Measurements from ENCODE around the gene CTNND2.

Gene CTNND2

GRCh38 chr5:11857391-11857790 is 46.9 kb downstream of the CTNND2 start:
- H3K4me3 ChIP-seq (ENCODE audit: low read depth, low read length): no peak overlapping the region
- H3K9me3 ChIP-seq: no peaks in the 10 kb centered on the region
- no peak for TF ChIP-seq CTCF (IDR thresholded peaks at IDR 0.05; ENCODE audit: low read depth, low read length)
- no peak for DNase-seq
- H3K27me3 ChIP-seq: no peaks in the 10 kb centered on the region
- no peaks in the 10 kb centered on the region for H3K4me1 ChIP-seq
- H3K36me3 ChIP-seq: no peaks in the 10 kb centered on the region

- no peaks in the 10 kb centered on the region for H3K4me1 ChIP-seq
Measured at GRCh38 chr5:11854936-11855335, 49.3 kb downstream of the CTNND2 start.

GRCh38 chr5:11853796-11854195 is 50.5 kb downstream of the CTNND2 start:
- no peak for TF ChIP-seq CTCF (IDR thresholded peaks at IDR 0.05; ENCODE audit: low read depth, low read length)
- no peak overlapping the region for H3K4me3 ChIP-seq (ENCODE audit: low read depth, low read length)
- H3K36me3 ChIP-seq: no peaks in the 10 kb centered on the region
- H3K4me1 ChIP-seq: no peaks in the 10 kb centered on the region
- no peaks in the 10 kb centered on the region for H3K27me3 ChIP-seq
- no peaks in the 10 kb centered on the region for H3K9me3 ChIP-seq
- DNase-seq: no peak

More at GRCh38 chr5:11854936-11855335, 49.3 kb downstream of the CTNND2 start:
- no peak for TF ChIP-seq CTCF (IDR thresholded peaks at IDR 0.05; ENCODE audit: low read depth, low read length)
- no peaks in the 10 kb centered on the region for H3K36me3 ChIP-seq
- H3K4me3 ChIP-seq (ENCODE audit: low read depth, low read length): no peak overlapping the region
- no peaks in the 10 kb centered on the region for H3K9me3 ChIP-seq
- H3K27me3 ChIP-seq: no peaks in the 10 kb centered on the region
- no peak for DNase-seq

GRCh38 chr5:11853140-11853539 is 51.1 kb downstream of the CTNND2 start:
- H3K27me3 ChIP-seq: no peaks in the 10 kb centered on the region
- DNase-seq: no peak
- H3K9me3 ChIP-seq: no peaks in the 10 kb centered on the region
- H3K4me3 ChIP-seq (ENCODE audit: low read depth, low read length): no peak overlapping the region
- no peak for TF ChIP-seq CTCF (IDR thresholded peaks at IDR 0.05; ENCODE audit: low read depth, low read length)
- no peaks in the 10 kb centered on the region for H3K4me1 ChIP-seq
- no peaks in the 10 kb centered on the region for H3K36me3 ChIP-seq

GRCh38 chr5:11852717-11853087 is 51.5 kb downstream of the CTNND2 start:
- no peaks in the 10 kb centered on the region for H3K27me3 ChIP-seq
- DNase-seq: no peak

More at GRCh38 chr5:11852717-11853087, 51.5 kb downstream of the CTNND2 start:
- H3K4me1 ChIP-seq: no peaks in the 10 kb centered on the region
- H3K4me3 ChIP-seq (ENCODE audit: low read depth, low read length): no peak overlapping the region
- H3K9me3 ChIP-seq: no peaks in the 10 kb centered on the region
- no peak for TF ChIP-seq CTCF (IDR thresholded peaks at IDR 0.05; ENCODE audit: low read depth, low read length)
- H3K36me3 ChIP-seq: no peaks in the 10 kb centered on the region
